Measurements from ENCODE around the gene G0S2.

Gene G0S2

DNA sequence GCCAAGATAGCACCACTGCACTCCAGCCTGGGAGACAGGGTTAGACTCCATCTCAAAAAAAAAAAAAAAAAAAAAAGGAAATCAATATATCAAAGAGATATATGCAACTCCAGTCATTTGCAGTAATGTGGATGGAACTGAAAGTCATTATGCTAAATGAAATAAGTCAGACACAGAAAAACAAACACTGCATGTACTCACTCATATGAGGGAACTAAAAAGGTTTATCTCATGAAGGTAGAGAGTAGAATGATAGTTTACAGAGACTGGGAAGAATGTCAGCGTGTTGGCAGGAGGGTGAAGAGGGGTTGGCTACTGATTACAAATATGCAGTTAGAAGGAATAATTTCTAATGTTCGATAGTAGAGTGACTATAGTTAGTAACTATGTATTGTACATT is 42.6 kb downstream of the G0S2 start:
- H3K27ac ChIP-seq = no peak overlapping the region

GRCh38 chr1:209720326-209720725 is 45.1 kb downstream of the G0S2 start:
- no peak overlapping the region for H3K4me2 ChIP-seq (ENCODE audit: low read length)
- H3K4me3 ChIP-seq (ENCODE audit: low read depth, low read length) = no peak overlapping the region
- H3K27me3 ChIP-seq (ENCODE audit: control insufficient read depth, insufficient read depth, low read length) = no peaks in the 10 kb centered on the region
- H3K27ac ChIP-seq = no peak overlapping the region
- H3K4me1 ChIP-seq = peaks cover 5% of the 10 kb centered on the region
- no peaks in the 10 kb centered on the region for H3K36me3 ChIP-seq (ENCODE audit: control insufficient read depth, insufficient read depth, low read length)
- no peaks in the 10 kb centered on the region for H3K79me2 ChIP-seq
- TF ChIP-seq, protein P1, sequence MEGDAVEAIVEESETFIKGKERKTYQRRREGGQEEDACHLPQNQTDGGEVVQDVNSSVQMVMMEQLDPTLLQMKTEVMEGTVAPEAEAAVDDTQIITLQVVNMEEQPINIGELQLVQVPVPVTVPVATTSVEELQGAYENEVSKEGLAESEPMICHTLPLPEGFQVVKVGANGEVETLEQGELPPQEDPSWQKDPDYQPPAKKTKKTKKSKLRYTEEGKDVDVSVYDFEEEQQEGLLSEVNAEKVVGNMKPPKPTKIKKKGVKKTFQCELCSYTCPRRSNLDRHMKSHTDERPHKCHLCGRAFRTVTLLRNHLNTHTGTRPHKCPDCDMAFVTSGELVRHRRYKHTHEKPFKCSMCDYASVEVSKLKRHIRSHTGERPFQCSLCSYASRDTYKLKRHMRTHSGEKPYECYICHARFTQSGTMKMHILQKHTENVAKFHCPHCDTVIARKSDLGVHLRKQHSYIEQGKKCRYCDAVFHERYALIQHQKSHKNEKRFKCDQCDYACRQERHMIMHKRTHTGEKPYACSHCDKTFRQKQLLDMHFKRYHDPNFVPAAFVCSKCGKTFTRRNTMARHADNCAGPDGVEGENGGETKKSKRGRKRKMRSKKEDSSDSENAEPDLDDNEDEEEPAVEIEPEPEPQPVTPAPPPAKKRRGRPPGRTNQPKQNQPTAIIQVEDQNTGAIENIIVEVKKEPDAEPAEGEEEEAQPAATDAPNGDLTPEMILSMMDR (IDR thresholded peaks at IDR 0.05) = no peak
- no peak overlapping the region for H3K9ac ChIP-seq
- no peak overlapping the region for H2AFZ ChIP-seq
- no peaks in the 10 kb centered on the region for H3K9me3 ChIP-seq (ENCODE audit: control insufficient read depth, low read length)

More for the DNA sequence above, 42.6 kb downstream of the G0S2 start:
- H3K9me3 ChIP-seq (ENCODE audit: control insufficient read depth, low read length) = no peaks in the 10 kb centered on the region
- H3K9ac ChIP-seq = no peak overlapping the region
- peaks cover 5% of the 10 kb centered on the region for H3K4me1 ChIP-seq
- H2AFZ ChIP-seq = no peak overlapping the region
- H3K36me3 ChIP-seq (ENCODE audit: control insufficient read depth, insufficient read depth, low read length) = no peaks in the 10 kb centered on the region
- no peak overlapping the region for H3K4me3 ChIP-seq (ENCODE audit: low read depth, low read length)
- TF ChIP-seq, protein P1 (IDR thresholded peaks at IDR 0.05) = no peak
- no peaks in the 10 kb centered on the region for H3K27me3 ChIP-seq (ENCODE audit: control insufficient read depth, insufficient read depth, low read length)
- no peaks in the 10 kb centered on the region for H3K79me2 ChIP-seq
- H3K4me2 ChIP-seq (ENCODE audit: low read length) = no peak overlapping the region

DNA sequence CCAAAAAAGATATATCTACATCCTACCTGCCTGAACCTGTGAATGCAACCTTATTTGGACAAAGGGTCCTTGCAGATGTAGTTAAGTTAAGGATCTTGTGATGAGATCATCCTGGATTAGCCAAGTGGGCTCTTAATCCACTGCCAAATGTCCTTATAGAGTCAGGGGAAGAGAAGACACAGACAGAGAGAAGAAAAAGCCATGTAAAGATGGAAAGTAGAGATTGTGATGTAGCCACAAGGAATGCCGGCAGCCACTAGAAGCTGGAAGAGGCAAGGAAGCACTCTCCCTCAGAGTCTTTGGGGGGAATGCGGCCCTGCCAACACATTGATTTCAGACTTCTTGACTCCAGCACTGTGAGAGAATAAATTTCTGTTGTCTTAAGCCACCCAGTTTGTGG is 45.6 kb downstream of the G0S2 start:
- H3K79me2 ChIP-seq = no peaks in the 10 kb centered on the region
- no peaks in the 10 kb centered on the region for H3K27me3 ChIP-seq (ENCODE audit: control insufficient read depth, insufficient read depth, low read length)
- H3K9me3 ChIP-seq (ENCODE audit: control insufficient read depth, low read length) = no peaks in the 10 kb centered on the region
- H3K27ac ChIP-seq = no peak overlapping the region
- H3K4me2 ChIP-seq (ENCODE audit: low read length) = no peak overlapping the region
- H3K36me3 ChIP-seq (ENCODE audit: control insufficient read depth, insufficient read depth, low read length) = no peaks in the 10 kb centered on the region
- no peak overlapping the region for H3K9ac ChIP-seq
- TF ChIP-seq, protein P1 (IDR thresholded peaks at IDR 0.05) = no peak
- H3K4me1 ChIP-seq = peaks cover 5% of the 10 kb centered on the region
- H2AFZ ChIP-seq = no peak overlapping the region
- H3K4me3 ChIP-seq (ENCODE audit: low read depth, low read length) = no peak overlapping the region

GRCh38 chr1:209721323-209721722 is 46.1 kb downstream of the G0S2 start:
- no peak overlapping the region for H3K4me3 ChIP-seq (ENCODE audit: low read depth, low read length)
- TF ChIP-seq, protein P1 (IDR thresholded peaks at IDR 0.05) = no peak
- peaks cover 5% of the 10 kb centered on the region for H3K4me1 ChIP-seq
- H3K27me3 ChIP-seq (ENCODE audit: control insufficient read depth, insufficient read depth, low read length) = no peaks in the 10 kb centered on the region
- no peaks in the 10 kb centered on the region for H3K9me3 ChIP-seq (ENCODE audit: control insufficient read depth, low read length)
- H3K27ac ChIP-seq = peak overlapping the region; percentile 59
- H3K36me3 ChIP-seq (ENCODE audit: control insufficient read depth, insufficient read depth, low read length) = no peaks in the 10 kb centered on the region
- H3K79me2 ChIP-seq = no peaks in the 10 kb centered on the region
- H3K9ac ChIP-seq = no peak overlapping the region
- H3K4me2 ChIP-seq (ENCODE audit: low read length) = no peak overlapping the region
- peak overlapping the region; percentile 53 for H2AFZ ChIP-seq

- no peak overlapping the region for H3K27ac ChIP-seq
- H3K4me3 ChIP-seq (ENCODE audit: low read depth, low read length) = no peak overlapping the region
- no peaks in the 10 kb centered on the region for H3K27me3 ChIP-seq (ENCODE audit: control insufficient read depth, insufficient read depth, low read length)
- H3K79me2 ChIP-seq = no peaks in the 10 kb centered on the region
- TF ChIP-seq, protein P1 (IDR thresholded peaks at IDR 0.05) = no peak
- H2AFZ ChIP-seq = no peak overlapping the region
- H3K9ac ChIP-seq = no peak overlapping the region
- no peaks in the 10 kb centered on the region for H3K36me3 ChIP-seq (ENCODE audit: control insufficient read depth, insufficient read depth, low read length)
- no peak overlapping the region for H3K4me2 ChIP-seq (ENCODE audit: low read length)
- H3K4me1 ChIP-seq = peaks cover 5% of the 10 kb centered on the region
- no peaks in the 10 kb centered on the region for H3K9me3 ChIP-seq (ENCODE audit: control insufficient read depth, low read length)
Observed at GRCh38 chr1:209723265-209723664, 48.1 kb downstream of the G0S2 start.
